ENCODE results near the gene TBC1D5. TPM values are rescaled to one million over a fixed set of nuclear protein-coding genes. Genes with fewer than 3 reads are reported as not detected.
A peak's percentile ranks its signal among the peaks of the same experiment; 100 is the strongest.

Gene TBC1D5
- total RNA-seq, 1 donor from 2014 or later: 48.1 TPM

DNA sequence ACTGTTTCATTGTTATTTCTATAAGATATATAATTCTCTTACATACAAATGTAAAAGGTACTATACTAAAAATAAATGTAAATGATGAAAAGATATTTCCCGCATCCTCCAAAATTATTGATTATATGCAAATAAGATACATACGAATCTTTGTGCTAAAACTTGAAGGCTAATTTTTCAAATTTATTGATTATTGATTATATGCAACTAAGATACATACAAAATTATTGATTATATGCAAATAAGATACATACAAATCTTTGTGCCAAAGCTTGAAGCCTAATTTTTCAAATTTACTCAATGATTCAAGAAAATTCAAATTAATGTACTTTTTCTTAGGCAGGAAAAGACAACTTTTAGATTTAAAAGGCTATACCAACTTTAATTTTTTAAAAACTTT lies 319.8 kb downstream of the TBC1D5 start:
- H3K27ac ChIP-seq: no peak overlapping the region
- TF ChIP-seq POLR2A (IDR thresholded peaks at IDR 0.05): no peak
- TF ChIP-seq, protein P1, sequence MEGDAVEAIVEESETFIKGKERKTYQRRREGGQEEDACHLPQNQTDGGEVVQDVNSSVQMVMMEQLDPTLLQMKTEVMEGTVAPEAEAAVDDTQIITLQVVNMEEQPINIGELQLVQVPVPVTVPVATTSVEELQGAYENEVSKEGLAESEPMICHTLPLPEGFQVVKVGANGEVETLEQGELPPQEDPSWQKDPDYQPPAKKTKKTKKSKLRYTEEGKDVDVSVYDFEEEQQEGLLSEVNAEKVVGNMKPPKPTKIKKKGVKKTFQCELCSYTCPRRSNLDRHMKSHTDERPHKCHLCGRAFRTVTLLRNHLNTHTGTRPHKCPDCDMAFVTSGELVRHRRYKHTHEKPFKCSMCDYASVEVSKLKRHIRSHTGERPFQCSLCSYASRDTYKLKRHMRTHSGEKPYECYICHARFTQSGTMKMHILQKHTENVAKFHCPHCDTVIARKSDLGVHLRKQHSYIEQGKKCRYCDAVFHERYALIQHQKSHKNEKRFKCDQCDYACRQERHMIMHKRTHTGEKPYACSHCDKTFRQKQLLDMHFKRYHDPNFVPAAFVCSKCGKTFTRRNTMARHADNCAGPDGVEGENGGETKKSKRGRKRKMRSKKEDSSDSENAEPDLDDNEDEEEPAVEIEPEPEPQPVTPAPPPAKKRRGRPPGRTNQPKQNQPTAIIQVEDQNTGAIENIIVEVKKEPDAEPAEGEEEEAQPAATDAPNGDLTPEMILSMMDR (IDR thresholded peaks at IDR 0.05): no peak
- no peak for TF ChIP-seq POLR2AphosphoS5 (IDR thresholded peaks at IDR 0.05; ENCODE audit: insufficient read depth in 1 of 2, low read depth in 1 of 2)
- DNase-seq (ENCODE audit: extremely low spot score in 2 of 2): no peak
- H3K9me3 ChIP-seq: no peaks in the 10 kb centered on the region
- no peaks in the 10 kb centered on the region for H3K36me3 ChIP-seq
- H3K4me3 ChIP-seq: no peak overlapping the region
- no peaks in the 10 kb centered on the region for H3K4me1 ChIP-seq
- no peaks in the 10 kb centered on the region for H3K27me3 ChIP-seq
- intact Hi-C loops (cut with DNase I): no loop called here

DNA sequence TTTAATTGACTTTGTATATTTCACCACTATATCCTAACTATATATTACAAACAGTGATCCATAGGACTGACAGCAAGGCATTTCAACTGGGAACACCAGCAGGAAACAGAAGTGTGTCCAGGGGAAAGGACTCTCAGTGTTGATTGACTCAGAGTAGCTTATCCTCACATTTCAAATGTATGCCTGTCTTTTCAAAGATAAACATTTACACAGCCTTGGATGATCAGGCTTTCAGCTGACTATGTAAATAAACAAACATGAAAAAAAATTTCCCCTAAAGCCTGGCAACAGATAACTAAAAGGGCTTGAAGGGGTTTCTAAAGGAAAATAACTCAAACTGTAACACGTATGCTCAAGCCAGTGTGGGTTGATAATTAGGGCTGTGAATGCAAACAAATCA lies 321.8 kb downstream of the TBC1D5 start:
- no peaks in the 10 kb centered on the region for H3K27me3 ChIP-seq
- H3K27ac ChIP-seq: no peak overlapping the region
- no peaks in the 10 kb centered on the region for H3K9me3 ChIP-seq
- no peaks in the 10 kb centered on the region for H3K4me1 ChIP-seq
- H3K36me3 ChIP-seq: no peaks in the 10 kb centered on the region
- intact Hi-C loops (cut with DNase I): no loop called here
- no peak for DNase-seq (ENCODE audit: extremely low spot score in 2 of 2)
- no peak overlapping the region for H3K4me3 ChIP-seq
- TF ChIP-seq POLR2AphosphoS5 (IDR thresholded peaks at IDR 0.05; ENCODE audit: insufficient read depth in 1 of 2, low read depth in 1 of 2) (no peak), POLR2A (IDR thresholded peaks at IDR 0.05) (no peak)
- TF ChIP-seq, protein P1 (IDR thresholded peaks at IDR 0.05): no peak

DNA sequence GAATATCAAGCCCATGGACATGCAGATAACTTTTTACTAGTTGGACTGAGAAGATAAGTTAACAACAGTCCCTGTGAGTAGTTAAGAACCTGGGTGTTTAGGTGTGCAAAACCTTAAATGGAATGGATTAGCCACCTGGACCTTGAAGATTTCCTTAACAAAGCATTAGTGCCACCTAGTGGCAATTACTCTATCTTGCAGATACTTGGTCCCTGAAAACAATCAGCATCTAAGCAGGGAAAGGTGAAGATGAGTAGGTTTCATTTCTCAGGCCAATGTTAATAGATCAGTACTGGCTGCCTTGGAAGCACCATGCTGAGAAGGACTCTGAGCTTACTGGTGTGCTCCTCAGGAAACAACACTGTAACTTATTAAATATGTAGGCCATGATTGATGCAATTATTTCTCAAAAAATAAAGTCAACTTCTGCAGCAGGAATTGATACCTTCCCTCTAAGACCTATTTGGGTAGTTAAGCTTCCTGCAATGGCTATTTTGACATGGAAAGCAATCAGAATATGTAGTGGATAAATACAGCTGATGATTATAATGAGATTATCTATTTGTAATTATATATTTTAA lies 329.4 kb downstream of the TBC1D5 start:
- Histone ChIP-seq H3K4me3 (no peak overlapping the region), H3K27ac (no peak overlapping the region), H3K27me3 (no peaks in the 10 kb centered on the region), H3K9me3 (no peaks in the 10 kb centered on the region), H3K4me1 (no peaks in the 10 kb centered on the region), H3K36me3 (no peaks in the 10 kb centered on the region)
- TF ChIP-seq POLR2A (IDR thresholded peaks at IDR 0.05) (no peak), POLR2AphosphoS5 (IDR thresholded peaks at IDR 0.05; ENCODE audit: insufficient read depth in 1 of 2, low read depth in 1 of 2) (no peak)
- TF ChIP-seq, protein P1 (IDR thresholded peaks at IDR 0.05): peak in 2 of 3 experiments; percentile 51 to 65
- intact Hi-C loops (cut with DNase I): loop anchor here (5.0 kb wide), 1 partner anchor 151 kb away; no protein-coding TSS in a partner anchor
- no peak for DNase-seq (ENCODE audit: extremely low spot score in 2 of 2)

DNA sequence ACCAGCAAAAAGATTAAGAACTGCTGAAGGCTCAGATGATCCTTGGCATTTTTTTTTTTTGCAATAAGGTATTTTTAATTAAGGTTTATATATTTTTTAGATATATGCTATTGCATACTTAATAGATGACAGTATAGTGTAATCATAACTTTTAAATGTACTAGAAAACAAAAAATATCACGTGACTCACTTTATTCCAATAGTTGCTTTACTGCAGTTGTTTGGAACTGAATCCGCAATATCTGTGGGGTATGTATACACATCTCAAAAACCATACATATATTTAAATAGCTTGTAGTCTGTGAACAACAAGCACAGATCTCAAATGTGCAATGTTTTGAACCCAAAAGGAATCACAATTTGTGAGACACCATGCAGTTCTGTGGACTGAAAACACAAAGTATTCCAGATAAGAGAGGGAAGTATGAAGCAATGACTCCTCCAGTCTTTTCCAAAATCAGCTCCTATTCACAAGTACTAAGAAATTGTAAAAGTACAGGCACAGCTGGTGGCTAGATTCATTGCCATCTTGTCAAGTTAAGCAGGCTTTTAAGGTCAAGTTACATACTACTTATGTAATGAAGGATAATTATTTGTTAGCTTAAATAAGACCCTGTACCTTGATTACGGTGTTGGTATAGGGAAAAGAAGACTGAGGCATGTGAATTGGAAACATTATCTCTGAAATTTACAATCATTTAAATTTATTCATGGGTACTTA lies 331.1 kb downstream of the TBC1D5 start:
- no peak for DNase-seq (ENCODE audit: extremely low spot score in 2 of 2)
- intact Hi-C loops (cut with DNase I): loop anchor here (5.0 kb wide), 1 partner anchor 149 kb away; no protein-coding TSS in a partner anchor
- no peak overlapping the region for H3K4me3 ChIP-seq
- H3K4me1 ChIP-seq: no peaks in the 10 kb centered on the region
- TF ChIP-seq POLR2AphosphoS5 (IDR thresholded peaks at IDR 0.05; ENCODE audit: insufficient read depth in 1 of 2, low read depth in 1 of 2) (no peak), POLR2A (IDR thresholded peaks at IDR 0.05) (no peak)
- TF ChIP-seq, protein P1 (IDR thresholded peaks at IDR 0.05): no peak
- H3K27ac ChIP-seq: no peak overlapping the region
- H3K36me3 ChIP-seq: no peaks in the 10 kb centered on the region
- H3K9me3 ChIP-seq: no peaks in the 10 kb centered on the region
- no peaks in the 10 kb centered on the region for H3K27me3 ChIP-seq

DNA sequence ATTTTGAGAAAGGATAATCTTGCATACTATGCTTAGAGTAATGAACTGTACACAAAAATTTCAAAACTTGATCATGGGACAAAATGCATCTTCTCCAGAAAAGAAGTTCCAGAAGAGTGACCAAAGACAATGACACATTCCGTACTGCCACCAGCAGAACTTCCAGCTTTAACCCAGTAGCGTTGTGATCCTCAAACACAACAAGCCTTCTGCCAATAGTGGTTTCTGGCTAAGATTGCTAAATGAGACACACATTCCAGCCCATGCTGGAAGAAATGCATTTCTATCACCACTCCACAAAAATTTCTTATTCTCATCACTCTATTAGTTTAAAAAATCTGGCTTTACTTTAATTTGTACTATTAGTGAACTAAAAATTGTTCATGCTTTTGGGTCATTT lies 334.9 kb downstream of the TBC1D5 start:
- no peak overlapping the region for H3K4me3 ChIP-seq
- no peak for DNase-seq (ENCODE audit: extremely low spot score in 2 of 2)
- no peak overlapping the region for H3K27ac ChIP-seq
- no peaks in the 10 kb centered on the region for H3K27me3 ChIP-seq
- intact Hi-C loops (cut with DNase I): no loop called here
- H3K4me1 ChIP-seq: no peaks in the 10 kb centered on the region
- no peaks in the 10 kb centered on the region for H3K9me3 ChIP-seq
- H3K36me3 ChIP-seq: peaks cover 0 to 7% of the 10 kb centered on the region in 2 donors
- TF ChIP-seq POLR2AphosphoS5 (IDR thresholded peaks at IDR 0.05; ENCODE audit: insufficient read depth in 1 of 2, low read depth in 1 of 2) (no peak), POLR2A (IDR thresholded peaks at IDR 0.05) (no peak)
- TF ChIP-seq, protein P1 (IDR thresholded peaks at IDR 0.05): no peak

Measured in vagina (tissue), 2 donors.